Dermis blood vessel endothelial cell (primary cell): ENCODE data around the gene ZNF516. TPM values are rescaled to one million over a fixed set of nuclear protein-coding genes. Genes with fewer than 3 reads are reported as not detected.

Experiments used
- DNase-seq: peaks from one replicate; pipeline ENCODE4 v3.0.0; 2010
- total RNA-seq: library from RNA; depleted of rRNA; stranded (reverse); fragments of >200 nt; gene quantifications from 2 replicates; pipeline ENCODE4 v1.2.3, GENCODE V29; 2014

Gene ZNF516
- total RNA-seq, 1 donor from 2014 or later = 12.3 TPM

- no peak for DNase-seq
Measured at GRCh38 chr18:76420898-76421684, 74.0 kb downstream of the ZNF516 start.

GRCh38 chr18:76419811-76420210 lies 75.2 kb downstream of the ZNF516 start:
- DNase-seq = no peak

GRCh38 chr18:76416911-76417310 lies 78.1 kb downstream of the ZNF516 start:
- no peak for DNase-seq

- DNase-seq = no peak
Measured at GRCh38 chr18:76414936-76415621, 80.0 kb downstream of the ZNF516 start.

- DNase-seq = no peak
Measured at GRCh38 chr18:76412818-76413565, 82.0 kb downstream of the ZNF516 start.

GRCh38 chr18:76412010-76412817 lies 82.8 kb downstream of the ZNF516 start:
- DNase-seq = peak; percentile 12

- DNase-seq = no peak
Measured at GRCh38 chr18:76410660-76411417, 84.2 kb downstream of the ZNF516 start.

GRCh38 chr18:76410033-76410432 lies 85.0 kb downstream of the ZNF516 start:
- no peak for DNase-seq

- DNase-seq = no peak
Measured at GRCh38 chr18:76408480-76409067, 86.5 kb downstream of the ZNF516 start.

GRCh38 chr18:76407681-76408080 lies 87.4 kb downstream of the ZNF516 start:
- no peak for DNase-seq

- DNase-seq = no peak
Measured at GRCh38 chr18:76406791-76407190, 88.3 kb downstream of the ZNF516 start.

- DNase-seq = peak; percentile 76
Measured at GRCh38 chr18:76405681-76406356, 89.2 kb downstream of the ZNF516 start.

GRCh38 chr18:76405280-76405679 lies 89.8 kb downstream of the ZNF516 start:
- no peak for DNase-seq

- DNase-seq = no peak
Measured at GRCh38 chr18:76404345-76404831, 90.7 kb downstream of the ZNF516 start.

- DNase-seq = no peak
Measured at GRCh38 chr18:76402026-76402990, 92.7 kb downstream of the ZNF516 start.

GRCh38 chr18:76401498-76401897 lies 93.5 kb downstream of the ZNF516 start:
- DNase-seq = no peak

- DNase-seq = no peak
Measured at GRCh38 chr18:76399613-76400391, 95.2 kb downstream of the ZNF516 start.

- peak; percentile 82 for DNase-seq
Measured at GRCh38 chr18:76398896-76399612, 96.0 kb downstream of the ZNF516 start.
